Naive thymus-derived CD8-positive, alpha-beta T cell (primary cell): ENCODE results near the gene LDLRAD4. TPM values are rescaled to one million over a fixed set of nuclear protein-coding genes. Genes with fewer than 3 reads are reported as not detected.
A peak's percentile ranks its signal among the peaks of the same experiment; 100 is the strongest.

Experiments used
- ATAC-seq, 2 donors: fragments of 150-1000 bp; cut with Tn5 transposase in 1 of 2; sonication (Bioruptor Pico), chemical (Tn5 transposase) in 1 of 2; 1 replicate in 1 of 2; 2 replicates in 1 of 2; pipeline ENCODE4 v1.10.0; 2021; ENCODE audit warnings: mild to moderate bottlenecking in 2 of 2, moderate library complexity in 2 of 2
- POLR2A ChIA-PET: fragments of 350-600 bp; sonication (Branson Sonifier 250); formaldehyde crosslinking; loops from one replicate; lab custom pipeline; 2021; ENCODE audit warnings: antibody characterized with exemption; lab: Charles Lee
- DNase-seq, 10 donors: peaks; one replicate each; pipeline versions ENCODE4 v3.0.0 to v3.0.0-alpha.2; 2020 to 2022
- H3K27ac Mint-ChIP-seq, 10 donors: one replicate each; pipeline ENCODE4 v1.8.0; 2020 to 2022; ENCODE audit warnings: mild to moderate bottlenecking in 10 of 10, mixed read lengths in 10 of 10, moderate library complexity in 4 of 10, inconsistent platforms in 1 of 10
- H3K27me3 Mint-ChIP-seq, 5 donors: one replicate each; pipeline ENCODE4 v1.8.0; 2021 to 2022; ENCODE audit warnings: mixed read lengths in 5 of 5
- H3K36me3 Mint-ChIP-seq, 3 donors: one replicate each; pipeline ENCODE4 v1.8.0; 2020 to 2022; ENCODE audit warnings: mixed read lengths in 3 of 3, mild to moderate bottlenecking in 2 of 3, inconsistent platforms in 1 of 3
- H3K4me1 Mint-ChIP-seq, 4 donors: one replicate each; pipeline ENCODE4 v1.8.0; 2021 to 2022; ENCODE audit warnings: mixed read lengths in 4 of 4
- H3K4me3 Mint-ChIP-seq, 10 donors: one replicate each; pipeline ENCODE4 v1.8.0; 2020 to 2022; ENCODE audit warnings: mild to moderate bottlenecking in 10 of 10, mixed read lengths in 10 of 10, moderate library complexity in 6 of 10, inconsistent platforms in 1 of 10
- H3K9me3 Mint-ChIP-seq, 9 donors: one replicate each; pipeline ENCODE4 v1.8.0; 2020 to 2022; ENCODE audit warnings: mixed read lengths in 9 of 9, mild to moderate bottlenecking in 3 of 9, inconsistent platforms in 1 of 9, moderate library complexity in 1 of 9
- polyA plus RNA-seq, 3 donors: library from polyadenylated mRNA; unstranded; fragments of 300-500 nt; fragmentation: Illumina TruSeq; gene quantifications; one replicate each; pipeline ENCODE4 v1.2.3, GENCODE V29; 2021
- total RNA-seq, 8 experiments: library from RNA in 2 of 8; stranded (reverse) in 2 of 8; gene quantifications; one replicate each; pipeline ENCODE4 v1.2.3 and lab custom pipeline; 2021 to 2026

LDLRAD4 gene
- total and polyA plus RNA-seq, 5 experiments from 2014 or later = 11.4 to 56.8 (median 17.6) TPM

DNA sequence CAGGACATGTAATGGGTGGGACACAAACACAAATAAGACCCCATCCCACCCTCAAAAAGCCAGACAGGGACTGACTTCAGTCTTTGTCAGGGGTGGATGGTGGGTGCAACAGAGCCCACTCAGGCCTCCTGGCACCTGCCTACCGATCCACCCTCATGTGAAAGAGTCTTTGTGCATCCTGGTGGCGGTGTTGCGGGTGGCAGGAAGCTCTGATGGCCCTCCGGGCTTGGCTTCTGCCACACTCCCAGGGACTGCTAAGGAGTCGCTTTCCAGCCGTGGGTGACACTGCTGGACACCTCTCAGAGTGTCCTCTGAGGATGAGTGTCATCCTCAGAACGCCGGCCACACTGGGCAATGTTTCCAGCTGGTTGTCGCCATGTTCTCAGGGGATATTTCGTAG is 92.6 kb downstream of the LDLRAD4 start:
- Mint-ChIP-seq H3K36me3 (peaks cover 0 to 17% (median 17%) of the 10 kb centered on the region in 3 donors), H3K4me3 (peak overlapping the region in 1 of 10 donors; percentile 33), H3K27me3 (peaks cover 0 to 3% (median 0%) of the 10 kb centered on the region in 5 donors), H3K27ac (peak overlapping the region in 7 of 10 donors; percentile 23 to 53 (median 43)), H3K9me3 (peaks cover 0 to 18% (median 10%) of the 10 kb centered on the region in 9 donors), H3K4me1 (peaks cover 30 to 72% (median 58%) of the 10 kb centered on the region in 4 donors)
- ATAC-seq = no peak
- no peak for DNase-seq
- POLR2A ChIA-PET = no interaction called here

DNA sequence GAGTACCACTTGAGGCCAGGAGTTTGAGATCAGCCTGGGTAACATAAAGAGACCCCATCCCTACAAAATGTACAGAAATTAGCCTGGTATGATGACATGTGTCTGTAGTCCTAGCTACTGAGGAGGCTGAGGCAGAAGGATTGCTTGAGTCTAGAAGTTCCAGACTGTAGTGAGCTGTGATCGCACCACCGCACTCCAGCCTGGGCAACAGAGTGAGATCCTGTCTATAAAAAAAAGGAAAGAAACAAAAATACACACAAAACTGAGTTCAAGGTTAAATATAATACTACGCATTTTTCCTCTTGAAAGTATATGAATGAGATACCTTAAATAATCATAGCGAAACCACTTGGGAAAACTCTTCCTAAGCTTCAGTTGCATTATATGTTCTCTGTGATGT is 94.0 kb downstream of the LDLRAD4 start:
- peak overlapping the region; percentile 87 to 97 (median 94) for H3K27ac Mint-ChIP-seq
- H3K4me3 Mint-ChIP-seq = peak overlapping the region in 6 of 10 donors; percentile 56 to 81 (median 64)
- POLR2A ChIA-PET = interaction anchor here (0.8 to 1.4 kb wide), 3 partner anchors 9 to 63 kb away, joined by 3 to 4 read pairs (median 3); no protein-coding TSS in a partner anchor
- no peaks in the 10 kb centered on the region for H3K27me3 Mint-ChIP-seq
- H3K9me3 Mint-ChIP-seq = peaks cover 0 to 25% (median 11%) of the 10 kb centered on the region in 9 donors
- ATAC-seq (no peak), DNase-seq (no peak)
- H3K36me3 Mint-ChIP-seq = peaks cover 0 to 24% (median 21%) of the 10 kb centered on the region in 3 donors
- H3K4me1 Mint-ChIP-seq = peaks cover 27 to 63% (median 51%) of the 10 kb centered on the region in 4 donors

DNA sequence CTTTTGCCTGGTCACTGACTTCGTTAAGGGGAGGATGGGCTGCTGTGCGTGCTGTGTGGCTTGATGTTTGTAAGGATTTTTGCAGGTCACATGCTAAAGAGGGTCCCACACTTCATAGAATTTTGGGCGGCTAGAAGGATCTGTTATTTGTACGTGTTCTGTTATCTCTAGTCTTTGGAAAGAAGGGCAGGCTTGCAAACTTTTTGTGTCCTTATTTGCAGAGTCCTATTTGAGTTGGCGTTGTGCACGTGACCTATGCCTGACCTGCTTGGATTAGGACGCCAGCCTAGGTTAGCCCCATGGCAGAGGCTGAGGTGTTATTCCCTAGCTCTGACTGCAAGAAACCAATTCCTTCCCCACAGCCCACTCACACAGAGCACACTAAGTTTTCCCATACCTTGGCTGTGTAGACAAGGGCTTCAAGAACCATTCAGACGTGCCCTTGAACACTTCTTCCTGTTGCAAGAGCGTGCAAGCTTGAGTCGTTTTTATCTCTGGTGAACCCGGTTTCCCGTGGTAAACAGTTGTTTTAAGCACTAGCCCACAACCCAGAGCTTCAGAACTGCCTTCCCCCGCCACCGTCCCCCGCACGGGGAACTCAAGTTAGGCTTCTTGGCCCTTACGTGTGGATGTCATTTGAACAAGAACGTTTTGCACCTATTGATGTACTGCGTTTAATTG is 94.6 kb downstream of the LDLRAD4 start:
- DNase-seq = peak; percentile 12 to 75 (median 52)
- Mint-ChIP-seq H3K4me1 (peaks cover 27 to 58% (median 47%) of the 10 kb centered on the region in 4 donors), H3K4me3 (peak overlapping the region; percentile 52 to 82 (median 70)), H3K9me3 (peaks cover 0 to 25% (median 11%) of the 10 kb centered on the region in 9 donors), H3K27ac (peak overlapping the region; percentile 87 to 97 (median 94)), H3K36me3 (peaks cover 0 to 24% (median 21%) of the 10 kb centered on the region in 3 donors), H3K27me3 (no peaks in the 10 kb centered on the region)
- POLR2A ChIA-PET = interaction anchor here (0.8 to 1.4 kb wide), 4 partner anchors 10 to 64 kb away, joined by 3 to 4 read pairs (median 4); no protein-coding TSS in a partner anchor
- ATAC-seq = peak; percentile 87 to 90

DNA sequence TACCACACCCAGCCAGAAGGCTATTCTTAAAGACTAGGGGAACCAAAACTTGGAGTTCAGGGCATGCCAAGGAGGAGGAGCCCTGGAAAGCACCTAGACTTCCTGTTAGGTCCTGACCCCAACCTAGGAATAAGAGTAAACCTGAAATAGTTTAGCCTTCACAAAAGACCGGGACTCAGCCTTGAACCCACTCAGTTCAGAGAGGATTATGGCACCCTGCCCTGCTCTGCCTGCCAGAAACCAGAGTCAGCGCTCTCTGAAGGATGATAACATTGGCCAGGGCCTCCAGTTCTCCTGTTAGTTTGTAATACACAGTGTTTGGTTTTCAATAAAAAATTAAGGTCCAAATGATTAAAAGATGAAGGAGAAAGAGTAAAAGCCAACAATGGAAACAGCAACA is 96.4 kb downstream of the LDLRAD4 start:
- H3K36me3 Mint-ChIP-seq = peaks cover 0 to 24% (median 21%) of the 10 kb centered on the region in 3 donors
- no peak for ATAC-seq
- H3K27me3 Mint-ChIP-seq = no peaks in the 10 kb centered on the region
- peaks cover 24 to 43% (median 33%) of the 10 kb centered on the region in 4 donors for H3K4me1 Mint-ChIP-seq
- POLR2A ChIA-PET = no interaction called here
- H3K9me3 Mint-ChIP-seq = peaks cover 0 to 25% (median 11%) of the 10 kb centered on the region in 9 donors
- H3K27ac Mint-ChIP-seq = peak overlapping the region in 4 of 10 donors; percentile 18 to 95 (median 75)
- no peak for DNase-seq
- no peak overlapping the region for H3K4me3 Mint-ChIP-seq

DNA sequence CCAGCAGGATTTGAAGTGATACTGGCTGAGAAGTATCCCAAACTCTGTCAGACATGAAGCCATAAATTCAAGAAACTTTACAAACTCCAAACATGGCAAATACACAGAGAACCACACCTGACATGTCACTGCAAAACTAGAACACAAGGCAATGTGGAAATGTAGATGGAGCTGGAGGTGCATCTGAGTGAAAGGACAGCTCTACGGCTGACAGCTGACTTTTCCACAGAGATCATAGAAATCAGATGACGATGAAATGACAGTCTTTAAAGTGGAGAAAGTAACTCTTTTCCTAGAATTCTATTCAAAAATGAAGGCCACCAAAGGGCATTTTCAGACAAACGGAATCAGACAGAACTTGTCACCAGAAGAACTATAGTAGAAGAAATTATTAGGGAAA is 97.5 kb downstream of the LDLRAD4 start:
- no peak for ATAC-seq
- Mint-ChIP-seq H3K4me3 (no peak overlapping the region), H3K4me1 (peaks cover 24 to 37% (median 30%) of the 10 kb centered on the region in 4 donors), H3K9me3 (peaks cover 0 to 25% (median 11%) of the 10 kb centered on the region in 9 donors), H3K36me3 (peaks cover 0 to 24% (median 21%) of the 10 kb centered on the region in 3 donors), H3K27ac (peak overlapping the region in 3 of 10 donors; percentile 0 to 41 (median 18)), H3K27me3 (no peaks in the 10 kb centered on the region)
- DNase-seq = no peak
- POLR2A ChIA-PET = no interaction called here

DNA sequence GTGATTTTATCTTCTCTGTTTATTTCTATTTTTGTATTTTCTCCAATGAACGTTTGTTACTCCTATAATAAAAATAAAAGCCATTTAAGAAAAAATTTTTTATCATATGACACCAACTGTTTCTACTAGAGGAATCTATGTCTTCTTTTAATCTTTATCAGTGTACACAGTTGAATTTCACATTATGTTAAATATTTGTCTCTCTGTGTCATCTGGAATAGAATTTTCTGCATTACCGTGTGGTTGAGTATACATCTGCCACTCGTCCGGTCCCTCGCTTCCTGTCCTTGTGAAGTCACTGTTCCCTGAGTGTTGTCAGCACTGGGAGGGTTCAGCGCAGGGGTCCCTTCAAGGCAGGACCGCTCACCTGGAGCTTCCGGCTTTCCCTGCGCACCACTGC is 99.2 kb downstream of the LDLRAD4 start:
- Mint-ChIP-seq H3K4me3 (no peak overlapping the region), H3K27me3 (no peaks in the 10 kb centered on the region), H3K36me3 (peaks cover 0 to 24% (median 18%) of the 10 kb centered on the region in 3 donors), H3K9me3 (peaks cover 0 to 25% (median 11%) of the 10 kb centered on the region in 9 donors), H3K4me1 (peaks cover 17 to 25% (median 23%) of the 10 kb centered on the region in 4 donors), H3K27ac (peak overlapping the region in 2 of 10 donors; percentile 15 to 62)
- POLR2A ChIA-PET = interaction anchor here (0.7 kb wide), 1 partner anchor 66 kb away, joined by 3 read pairs; no protein-coding TSS in a partner anchor
- no peak for DNase-seq
- no peak for ATAC-seq

DNA sequence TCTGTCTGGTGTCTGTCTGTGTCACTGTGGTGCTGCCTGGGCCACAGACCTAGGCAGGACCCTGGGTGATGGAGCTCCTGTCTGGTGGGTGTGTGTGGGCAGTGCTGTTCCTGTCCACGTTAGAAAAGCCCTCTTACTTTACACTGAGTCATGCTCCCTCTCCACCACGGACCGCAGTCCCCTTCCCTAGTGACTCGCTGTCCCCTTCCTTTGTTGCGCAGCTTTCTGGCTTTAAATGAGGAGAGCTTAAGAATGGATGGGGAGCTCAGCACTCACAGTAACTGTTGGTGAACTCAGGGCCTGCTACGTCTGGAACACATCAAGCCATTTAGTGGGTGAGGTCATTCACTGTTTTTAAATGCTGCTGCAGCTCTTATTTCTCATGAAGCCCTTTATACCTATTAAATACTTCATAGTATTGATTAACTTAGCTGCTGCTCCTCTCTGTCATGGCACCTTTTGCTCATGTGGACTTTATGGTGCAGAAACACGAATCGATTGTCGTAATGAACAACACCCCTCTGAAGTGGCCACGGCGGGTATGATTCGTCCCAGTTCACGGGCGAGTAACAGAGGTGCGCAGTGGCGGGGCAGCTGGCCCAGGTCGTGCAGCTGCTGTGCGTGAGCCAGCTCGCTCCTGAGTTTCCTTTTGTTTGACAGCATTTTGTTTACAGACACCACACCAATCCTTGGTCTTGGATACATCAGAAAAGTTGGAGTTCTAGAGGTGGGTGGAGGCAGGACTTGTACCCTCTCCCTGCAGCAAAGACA is 100.4 kb downstream of the LDLRAD4 start:
- POLR2A ChIA-PET = no interaction called here
- DNase-seq (no peak), ATAC-seq (no peak)
- Mint-ChIP-seq H3K27ac (peak overlapping the region in 6 of 10 donors; percentile 6 to 63 (median 42)), H3K4me3 (no peak overlapping the region), H3K4me1 (peaks cover 6 to 14% (median 12%) of the 10 kb centered on the region in 4 donors), H3K36me3 (peaks cover 0 to 24% (median 18%) of the 10 kb centered on the region in 3 donors), H3K27me3 (no peaks in the 10 kb centered on the region), H3K9me3 (peaks cover 0 to 25% (median 11%) of the 10 kb centered on the region in 9 donors)

DNA sequence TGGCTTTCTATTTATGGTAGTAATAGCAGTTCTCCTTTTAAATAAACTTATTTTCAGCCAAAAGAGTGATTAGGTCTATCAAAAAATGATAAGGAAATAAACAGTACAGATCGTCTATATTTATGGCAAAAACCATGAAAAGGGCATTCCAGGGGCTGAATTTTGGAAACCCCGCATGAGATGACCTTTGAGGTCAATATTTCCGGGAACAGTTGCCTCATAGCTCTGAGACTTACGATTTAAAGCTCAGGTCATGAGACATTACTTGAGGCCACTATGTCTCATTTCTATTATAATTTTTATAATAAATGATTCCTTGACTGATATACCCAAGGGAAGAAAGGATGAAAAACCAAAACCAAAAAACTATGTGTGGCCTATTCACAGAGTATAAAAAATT is 101.1 kb downstream of the LDLRAD4 start:
- Mint-ChIP-seq H3K27me3 (no peaks in the 10 kb centered on the region), H3K4me3 (no peak overlapping the region), H3K36me3 (peaks cover 0 to 20% (median 15%) of the 10 kb centered on the region in 3 donors), H3K27ac (peak overlapping the region in 1 of 10 donors; percentile 6), H3K9me3 (peaks cover 0 to 22% (median 11%) of the 10 kb centered on the region in 9 donors), H3K4me1 (peaks cover 0 to 6% (median 6%) of the 10 kb centered on the region in 4 donors)
- ATAC-seq = no peak
- POLR2A ChIA-PET = no interaction called here
- no peak for DNase-seq

DNA sequence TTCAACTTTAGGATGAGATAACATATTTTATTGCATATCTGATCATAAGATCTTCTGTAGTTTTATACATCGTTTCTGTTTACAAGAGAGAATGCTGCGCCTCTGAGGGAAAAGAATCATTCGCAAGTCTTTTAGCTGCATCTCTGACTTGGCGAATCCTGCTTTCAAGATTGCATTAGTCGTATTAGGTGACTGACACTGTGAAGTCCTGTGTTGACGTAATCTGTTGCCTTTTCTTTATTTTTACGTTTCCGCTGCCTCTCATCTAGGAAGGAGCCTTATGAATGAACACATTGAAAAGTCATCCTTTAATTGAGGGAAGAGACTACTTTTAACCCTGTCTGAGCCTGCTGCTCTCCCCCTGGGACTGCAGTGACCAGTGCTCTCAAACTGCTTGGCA is 101.5 kb downstream of the LDLRAD4 start:
- peaks cover 0 to 7% (median 3%) of the 10 kb centered on the region in 4 donors for H3K4me1 Mint-ChIP-seq
- ATAC-seq (no peak), DNase-seq (no peak)
- H3K4me3 Mint-ChIP-seq = no peak overlapping the region
- peaks cover 0 to 18% (median 11%) of the 10 kb centered on the region in 9 donors for H3K9me3 Mint-ChIP-seq
- H3K36me3 Mint-ChIP-seq = peaks cover 0 to 16% (median 13%) of the 10 kb centered on the region in 3 donors
- no peak overlapping the region for H3K27ac Mint-ChIP-seq
- POLR2A ChIA-PET = no interaction called here
- no peaks in the 10 kb centered on the region for H3K27me3 Mint-ChIP-seq

DNA sequence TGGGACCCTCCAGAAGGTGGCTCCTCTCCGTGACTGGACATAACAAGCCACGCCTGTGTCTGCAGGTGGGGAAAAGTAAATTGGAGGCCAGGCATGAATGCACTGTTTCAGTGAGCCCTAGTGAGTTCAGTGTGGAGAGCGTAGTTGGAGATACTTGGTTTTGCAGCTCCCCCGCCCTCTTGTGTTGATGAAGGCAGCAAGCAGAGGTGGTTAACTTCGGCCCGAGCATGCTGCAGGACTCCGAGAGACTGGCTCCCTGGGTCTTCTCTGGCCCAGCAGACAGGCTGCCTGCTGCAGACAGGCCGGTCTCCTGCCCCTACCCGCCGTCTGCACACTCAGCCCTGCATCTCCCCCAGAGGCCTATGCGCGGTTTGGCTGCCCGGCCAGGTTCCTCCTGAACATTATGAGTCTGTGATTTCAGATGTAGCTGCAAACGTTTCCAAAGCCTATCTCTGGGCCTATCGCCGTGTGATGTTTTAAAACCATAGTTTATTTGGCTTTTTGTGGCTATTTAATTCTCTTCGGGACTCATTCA is 102.4 kb downstream of the LDLRAD4 start:
- peaks cover 0 to 9% (median 8%) of the 10 kb centered on the region in 3 donors for H3K36me3 Mint-ChIP-seq
- DNase-seq (no peak), ATAC-seq (no peak)
- no peaks in the 10 kb centered on the region for H3K27me3 Mint-ChIP-seq
- peaks cover 0 to 8% (median 3%) of the 10 kb centered on the region in 4 donors for H3K4me1 Mint-ChIP-seq
- POLR2A ChIA-PET = interaction anchor here (0.7 kb wide), 1 partner anchor 57 kb away, joined by 3 read pairs; no protein-coding TSS in a partner anchor
- no peak overlapping the region for H3K27ac Mint-ChIP-seq
- peaks cover 0 to 9% (median 7%) of the 10 kb centered on the region in 9 donors for H3K9me3 Mint-ChIP-seq
- H3K4me3 Mint-ChIP-seq = no peak overlapping the region

DNA sequence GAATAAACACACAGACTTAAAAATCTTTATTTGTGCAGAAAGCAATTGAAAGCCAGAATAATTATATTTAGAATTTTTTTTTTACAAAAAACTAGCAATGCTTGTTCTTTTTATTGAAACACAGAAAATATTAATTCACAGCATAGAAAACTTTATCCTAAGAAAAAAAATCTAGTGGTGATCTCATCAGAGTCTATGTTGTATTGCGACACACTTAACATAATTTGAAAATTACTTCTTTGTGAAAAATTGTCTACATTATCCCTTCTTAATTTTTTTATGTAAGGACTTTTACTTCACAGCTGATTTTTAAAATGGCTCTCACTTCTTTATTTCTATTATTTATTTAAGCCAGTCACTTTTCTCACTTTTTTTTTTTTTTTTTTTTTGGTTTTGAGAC is 103.4 kb downstream of the LDLRAD4 start:
- no peaks in the 10 kb centered on the region for H3K36me3 Mint-ChIP-seq
- DNase-seq (no peak), ATAC-seq (no peak)
- peaks cover 0 to 8% (median 3%) of the 10 kb centered on the region in 4 donors for H3K4me1 Mint-ChIP-seq
- H3K27me3 Mint-ChIP-seq = no peaks in the 10 kb centered on the region
- H3K9me3 Mint-ChIP-seq = peaks cover 0 to 2% (median 0%) of the 10 kb centered on the region in 9 donors
- H3K27ac Mint-ChIP-seq = no peak overlapping the region
- POLR2A ChIA-PET = interaction anchor here (0.7 kb wide), 1 partner anchor 56 kb away, joined by 3 read pairs; no protein-coding TSS in a partner anchor
- no peak overlapping the region for H3K4me3 Mint-ChIP-seq

DNA sequence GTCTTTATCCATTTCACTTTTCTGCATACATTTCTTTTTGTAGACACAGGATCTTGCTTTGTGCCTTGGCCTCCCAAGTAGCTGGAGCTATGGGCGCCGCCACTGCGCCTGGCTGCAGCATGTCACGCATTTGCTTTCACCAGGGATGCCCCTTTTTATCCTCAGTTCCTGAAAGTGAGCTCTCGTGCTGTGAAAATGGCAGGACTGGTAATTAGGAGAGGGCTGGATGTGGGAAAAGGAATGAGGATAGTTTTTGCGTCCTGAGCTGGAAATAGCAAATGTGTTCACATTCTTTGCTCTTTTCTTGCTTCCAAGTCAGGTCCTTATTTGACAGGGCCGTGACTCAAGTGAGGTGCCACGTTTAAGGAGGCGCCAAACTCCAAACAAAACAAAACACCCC is 104.6 kb downstream of the LDLRAD4 start:
- ATAC-seq = no peak
- POLR2A ChIA-PET = no interaction called here
- Mint-ChIP-seq H3K4me3 (no peak overlapping the region), H3K36me3 (peaks cover 0 to 5% (median 3%) of the 10 kb centered on the region in 3 donors), H3K4me1 (peaks cover 0 to 12% (median 4%) of the 10 kb centered on the region in 4 donors), H3K27ac (peak overlapping the region in 1 of 10 donors; percentile 8), H3K27me3 (no peaks in the 10 kb centered on the region), H3K9me3 (peaks cover 0 to 8% (median 0%) of the 10 kb centered on the region in 9 donors)
- no peak for DNase-seq
